ENCODE measurements around the gene ELMO1. TPM values are rescaled to one million over a fixed set of nuclear protein-coding genes. Genes with fewer than 3 reads are reported as not detected.

The ELMO1 gene
- total and polyA plus RNA-seq, 4 donors, result 6.7 to 51.5 (median 14.8) TPM

DNA sequence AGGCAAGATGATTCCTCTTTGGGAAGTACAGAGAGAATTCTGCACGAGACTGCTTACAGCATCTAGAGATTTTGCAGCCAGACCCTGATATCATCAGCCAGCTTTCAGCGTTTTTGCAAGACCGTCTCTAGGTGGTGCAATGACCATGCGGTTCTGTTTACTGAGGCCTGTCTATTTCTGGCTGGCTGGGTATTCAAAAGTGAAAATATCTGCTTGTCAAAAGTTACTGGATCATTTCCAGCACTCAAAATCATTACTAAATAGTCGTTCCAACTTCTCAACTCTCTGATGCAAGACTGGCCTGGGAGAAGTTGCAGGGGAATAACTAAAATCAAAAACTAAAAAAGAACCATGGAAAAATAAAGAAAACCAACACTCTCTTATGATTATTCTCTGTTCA is 240.1 kb downstream of the ELMO1 start:
- Histone ChIP-seq H3K9ac (ENCODE audit: low read depth in 1 of 2, low read length in 2 of 2) (no peak overlapping the region), H3K9me3 (ENCODE audit: control insufficient read depth in 4 of 4, low read length in 3 of 4) (no peaks in the 10 kb centered on the region), H3K27me3 (ENCODE audit: control insufficient read depth in 4 of 4, insufficient read depth in 4 of 4, low read length in 3 of 4) (no peaks in the 10 kb centered on the region), H3K4me3 (ENCODE audit: low read depth in 1 of 3, low read length in 3 of 3) (no peak overlapping the region), H3K27ac (ENCODE audit: low read depth in 1 of 2, low read length in 2 of 2) (peak overlapping the region; percentile 4), H3K4me1 (ENCODE audit: control insufficient read depth in 4 of 4, insufficient read depth in 4 of 4, low read length in 3 of 4) (peaks cover 3 to 24% (median 19%) of the 10 kb centered on the region in 4 donors), H3K36me3 (ENCODE audit: control insufficient read depth in 4 of 4, insufficient read depth in 3 of 4, low read depth in 1 of 4, low read length in 3 of 4) (peaks cover 0 to 24% (median 11%) of the 10 kb centered on the region in 4 donors)
- peak; percentile 75 for TF ChIP-seq NR2F2 (IDR thresholded peaks at IDR 0.05)
- TF ChIP-seq, protein P1, sequence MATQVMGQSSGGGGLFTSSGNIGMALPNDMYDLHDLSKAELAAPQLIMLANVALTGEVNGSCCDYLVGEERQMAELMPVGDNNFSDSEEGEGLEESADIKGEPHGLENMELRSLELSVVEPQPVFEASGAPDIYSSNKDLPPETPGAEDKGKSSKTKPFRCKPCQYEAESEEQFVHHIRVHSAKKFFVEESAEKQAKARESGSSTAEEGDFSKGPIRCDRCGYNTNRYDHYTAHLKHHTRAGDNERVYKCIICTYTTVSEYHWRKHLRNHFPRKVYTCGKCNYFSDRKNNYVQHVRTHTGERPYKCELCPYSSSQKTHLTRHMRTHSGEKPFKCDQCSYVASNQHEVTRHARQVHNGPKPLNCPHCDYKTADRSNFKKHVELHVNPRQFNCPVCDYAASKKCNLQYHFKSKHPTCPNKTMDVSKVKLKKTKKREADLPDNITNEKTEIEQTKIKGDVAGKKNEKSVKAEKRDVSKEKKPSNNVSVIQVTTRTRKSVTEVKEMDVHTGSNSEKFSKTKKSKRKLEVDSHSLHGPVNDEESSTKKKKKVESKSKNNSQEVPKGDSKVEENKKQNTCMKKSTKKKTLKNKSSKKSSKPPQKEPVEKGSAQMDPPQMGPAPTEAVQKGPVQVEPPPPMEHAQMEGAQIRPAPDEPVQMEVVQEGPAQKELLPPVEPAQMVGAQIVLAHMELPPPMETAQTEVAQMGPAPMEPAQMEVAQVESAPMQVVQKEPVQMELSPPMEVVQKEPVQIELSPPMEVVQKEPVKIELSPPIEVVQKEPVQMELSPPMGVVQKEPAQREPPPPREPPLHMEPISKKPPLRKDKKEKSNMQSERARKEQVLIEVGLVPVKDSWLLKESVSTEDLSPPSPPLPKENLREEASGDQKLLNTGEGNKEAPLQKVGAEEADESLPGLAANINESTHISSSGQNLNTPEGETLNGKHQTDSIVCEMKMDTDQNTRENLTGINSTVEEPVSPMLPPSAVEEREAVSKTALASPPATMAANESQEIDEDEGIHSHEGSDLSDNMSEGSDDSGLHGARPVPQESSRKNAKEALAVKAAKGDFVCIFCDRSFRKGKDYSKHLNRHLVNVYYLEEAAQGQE (IDR thresholded peaks at IDR 0.05), result peak; percentile 52
- TF ChIP-seq, protein P2, sequence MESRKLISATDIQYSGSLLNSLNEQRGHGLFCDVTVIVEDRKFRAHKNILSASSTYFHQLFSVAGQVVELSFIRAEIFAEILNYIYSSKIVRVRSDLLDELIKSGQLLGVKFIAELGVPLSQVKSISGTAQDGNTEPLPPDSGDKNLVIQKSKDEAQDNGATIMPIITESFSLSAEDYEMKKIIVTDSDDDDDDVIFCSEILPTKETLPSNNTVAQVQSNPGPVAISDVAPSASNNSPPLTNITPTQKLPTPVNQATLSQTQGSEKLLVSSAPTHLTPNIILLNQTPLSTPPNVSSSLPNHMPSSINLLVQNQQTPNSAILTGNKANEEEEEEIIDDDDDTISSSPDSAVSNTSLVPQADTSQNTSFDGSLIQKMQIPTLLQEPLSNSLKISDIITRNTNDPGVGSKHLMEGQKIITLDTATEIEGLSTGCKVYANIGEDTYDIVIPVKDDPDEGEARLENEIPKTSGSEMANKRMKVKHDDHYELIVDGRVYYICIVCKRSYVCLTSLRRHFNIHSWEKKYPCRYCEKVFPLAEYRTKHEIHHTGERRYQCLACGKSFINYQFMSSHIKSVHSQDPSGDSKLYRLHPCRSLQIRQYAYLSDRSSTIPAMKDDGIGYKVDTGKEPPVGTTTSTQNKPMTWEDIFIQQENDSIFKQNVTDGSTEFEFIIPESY (IDR thresholded peaks at IDR 0.05), result no peak
- TF ChIP-seq RXRA (IDR thresholded peaks at IDR 0.05), result peak; percentile 81 to 87
- TF ChIP-seq, protein P3, sequence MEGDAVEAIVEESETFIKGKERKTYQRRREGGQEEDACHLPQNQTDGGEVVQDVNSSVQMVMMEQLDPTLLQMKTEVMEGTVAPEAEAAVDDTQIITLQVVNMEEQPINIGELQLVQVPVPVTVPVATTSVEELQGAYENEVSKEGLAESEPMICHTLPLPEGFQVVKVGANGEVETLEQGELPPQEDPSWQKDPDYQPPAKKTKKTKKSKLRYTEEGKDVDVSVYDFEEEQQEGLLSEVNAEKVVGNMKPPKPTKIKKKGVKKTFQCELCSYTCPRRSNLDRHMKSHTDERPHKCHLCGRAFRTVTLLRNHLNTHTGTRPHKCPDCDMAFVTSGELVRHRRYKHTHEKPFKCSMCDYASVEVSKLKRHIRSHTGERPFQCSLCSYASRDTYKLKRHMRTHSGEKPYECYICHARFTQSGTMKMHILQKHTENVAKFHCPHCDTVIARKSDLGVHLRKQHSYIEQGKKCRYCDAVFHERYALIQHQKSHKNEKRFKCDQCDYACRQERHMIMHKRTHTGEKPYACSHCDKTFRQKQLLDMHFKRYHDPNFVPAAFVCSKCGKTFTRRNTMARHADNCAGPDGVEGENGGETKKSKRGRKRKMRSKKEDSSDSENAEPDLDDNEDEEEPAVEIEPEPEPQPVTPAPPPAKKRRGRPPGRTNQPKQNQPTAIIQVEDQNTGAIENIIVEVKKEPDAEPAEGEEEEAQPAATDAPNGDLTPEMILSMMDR (IDR thresholded peaks at IDR 0.05; ENCODE audit: low read depth, low read length, missing input control), result peak; percentile 48
- TF ChIP-seq EGR1 (IDR thresholded peaks at IDR 0.05; ENCODE audit: low read depth in 2 of 2), result no peak
- peak; percentile 84 to 89 for TF ChIP-seq RAD21 (IDR thresholded peaks at IDR 0.05)
- no peak for TF ChIP-seq TAF1 (conservative IDR thresholded peaks at IDR 0.05)
- TF ChIP-seq FOXA1 (IDR thresholded peaks at IDR 0.05), result peak; percentile 63
- no peak for TF ChIP-seq HNF4G (IDR thresholded peaks at IDR 0.05)
- TF ChIP-seq, protein P4, sequence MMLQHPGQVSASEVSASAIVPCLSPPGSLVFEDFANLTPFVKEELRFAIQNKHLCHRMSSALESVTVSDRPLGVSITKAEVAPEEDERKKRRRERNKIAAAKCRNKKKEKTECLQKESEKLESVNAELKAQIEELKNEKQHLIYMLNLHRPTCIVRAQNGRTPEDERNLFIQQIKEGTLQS (IDR thresholded peaks at IDR 0.05), result peak; percentile 90
- TF ChIP-seq, protein P5, sequence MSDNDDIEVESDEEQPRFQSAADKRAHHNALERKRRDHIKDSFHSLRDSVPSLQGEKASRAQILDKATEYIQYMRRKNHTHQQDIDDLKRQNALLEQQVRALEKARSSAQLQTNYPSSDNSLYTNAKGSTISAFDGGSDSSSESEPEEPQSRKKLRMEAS (IDR thresholded peaks at IDR 0.05), result peak; percentile 95
- TF ChIP-seq JUND (IDR thresholded peaks at IDR 0.05), result peak; percentile 74
- TF ChIP-seq HNF4A (conservative IDR thresholded peaks at IDR 0.05), result peak; percentile 65 to 67
- TF ChIP-seq YY1 (IDR thresholded peaks at IDR 0.05), result peak; percentile 30
- TF ChIP-seq FOXA2 (IDR thresholded peaks at IDR 0.05), result peak; percentile 81
- peak; percentile 60 for TF ChIP-seq SP1 (IDR thresholded peaks at IDR 0.05)
- DNase-seq (ENCODE audit: low spot score), result no peak
- 5% methylated on average over 5 of the region's 5 CpGs for WGBS

Data from liver (tissue), 9 donors.